HG02973 (cell line): Measurements from ENCODE around the gene ZNF672.
"Not testable (repeated sequence)": the region's sequence is repeated elsewhere in the genome, so short reads cannot be mapped to it uniquely, and the experiment has no call there.

ENCODE experiments used
- ATAC-seq: cut with Tn5 transposase; IDR thresholded peaks from one replicate; pipeline ENCODE4 v1.9.1; 2021; ENCODE audit warnings: moderate library complexity; ENCODE audit not compliant: unreplicated experiment

Gene ZNF672

GRCh38 chr1:248837781-248838356 is at the start of gene ZNF672:
TSS of gene ZNF672 (plus strand) at chr1:248838224. CDS start at chr1:248847275, 9,051 bp downstream.
- ATAC-seq: peak; percentile 82

GRCh38 chr1:248788327-248788726 is 49.7 kb upstream of the ZNF672 start:
- no peak for ATAC-seq

GRCh38 chr1:248789337-248789736 is 48.7 kb upstream of the ZNF672 start:
- ATAC-seq: not testable (repeated sequence)

DNA sequence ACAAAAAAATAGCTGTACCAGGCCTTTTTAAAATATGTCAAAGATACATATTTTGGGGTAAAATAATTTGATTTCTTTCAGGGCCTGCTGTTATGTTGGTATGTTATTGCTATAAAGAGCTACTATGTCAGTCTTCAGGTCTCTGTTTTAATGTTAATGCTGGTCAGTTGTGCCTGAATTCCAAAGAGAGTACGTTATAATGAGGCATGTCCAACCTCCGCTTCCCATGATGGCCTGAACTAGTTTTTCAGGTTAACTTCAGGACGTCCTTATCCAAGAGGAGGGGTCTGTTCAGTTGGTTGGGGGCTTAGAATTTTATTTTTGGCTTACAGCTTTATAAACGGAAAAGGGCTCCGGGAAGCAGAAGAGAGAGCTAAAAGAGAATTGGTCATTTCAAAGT is 47.6 kb upstream of the ZNF672 start:
- no peak for ATAC-seq

DNA sequence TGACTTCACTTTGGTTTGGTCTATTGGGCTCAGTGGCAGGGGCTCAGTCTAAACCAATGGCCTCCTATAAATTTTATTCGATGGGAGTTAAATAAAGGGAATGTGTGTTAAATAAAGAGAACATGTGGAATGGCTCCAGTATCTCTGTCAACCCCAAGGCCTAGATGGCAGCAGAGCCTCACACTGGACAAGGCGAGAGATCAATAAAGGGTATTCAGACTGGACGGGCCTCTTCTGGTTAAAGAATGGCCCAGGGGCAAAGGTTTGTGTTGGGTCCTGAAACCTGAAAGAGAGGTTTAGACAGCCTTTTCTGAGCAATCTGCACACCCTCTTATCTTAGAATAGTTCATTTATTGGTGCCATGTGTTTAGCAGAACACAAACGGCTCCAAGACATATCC is 47.0 kb upstream of the ZNF672 start:
- no peak for ATAC-seq

GRCh38 chr1:248792342-248792741 is 45.7 kb upstream of the ZNF672 start:
- peak; percentile 38 for ATAC-seq

- peak; percentile 95 for ATAC-seq
Measured at GRCh38 chr1:248793592-248793991, 44.4 kb upstream of the ZNF672 start.

GRCh38 chr1:248794663-248795062 is 43.4 kb upstream of the ZNF672 start:
- ATAC-seq: not testable (repeated sequence)

DNA sequence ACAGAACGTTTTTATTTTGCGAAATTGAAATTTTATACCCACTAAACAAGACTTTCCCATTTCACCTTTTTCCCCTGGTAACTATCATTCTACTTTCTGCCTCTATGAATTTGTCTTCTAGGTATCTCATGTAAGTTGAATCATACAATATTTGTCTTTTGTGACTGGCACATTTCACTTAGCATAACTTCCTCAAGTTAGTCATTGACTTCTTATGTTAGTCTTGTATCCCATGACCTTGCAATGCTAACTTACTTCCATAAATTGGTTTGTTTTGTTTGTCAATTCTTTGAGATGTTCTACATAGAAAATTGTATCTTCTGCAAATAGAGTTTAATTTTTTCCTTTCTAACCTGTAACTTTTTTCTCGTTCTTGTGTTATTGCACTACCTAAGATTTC is 39.2 kb upstream of the ZNF672 start:
- ATAC-seq: no peak

- ATAC-seq: no peak
Measured at GRCh38 chr1:248800459-248800858, 37.6 kb upstream of the ZNF672 start.

GRCh38 chr1:248802454-248802853 is 35.6 kb upstream of the ZNF672 start:
- no peak for ATAC-seq

GRCh38 chr1:248803501-248803900 is 34.5 kb upstream of the ZNF672 start:
- ATAC-seq: not testable (repeated sequence)

DNA sequence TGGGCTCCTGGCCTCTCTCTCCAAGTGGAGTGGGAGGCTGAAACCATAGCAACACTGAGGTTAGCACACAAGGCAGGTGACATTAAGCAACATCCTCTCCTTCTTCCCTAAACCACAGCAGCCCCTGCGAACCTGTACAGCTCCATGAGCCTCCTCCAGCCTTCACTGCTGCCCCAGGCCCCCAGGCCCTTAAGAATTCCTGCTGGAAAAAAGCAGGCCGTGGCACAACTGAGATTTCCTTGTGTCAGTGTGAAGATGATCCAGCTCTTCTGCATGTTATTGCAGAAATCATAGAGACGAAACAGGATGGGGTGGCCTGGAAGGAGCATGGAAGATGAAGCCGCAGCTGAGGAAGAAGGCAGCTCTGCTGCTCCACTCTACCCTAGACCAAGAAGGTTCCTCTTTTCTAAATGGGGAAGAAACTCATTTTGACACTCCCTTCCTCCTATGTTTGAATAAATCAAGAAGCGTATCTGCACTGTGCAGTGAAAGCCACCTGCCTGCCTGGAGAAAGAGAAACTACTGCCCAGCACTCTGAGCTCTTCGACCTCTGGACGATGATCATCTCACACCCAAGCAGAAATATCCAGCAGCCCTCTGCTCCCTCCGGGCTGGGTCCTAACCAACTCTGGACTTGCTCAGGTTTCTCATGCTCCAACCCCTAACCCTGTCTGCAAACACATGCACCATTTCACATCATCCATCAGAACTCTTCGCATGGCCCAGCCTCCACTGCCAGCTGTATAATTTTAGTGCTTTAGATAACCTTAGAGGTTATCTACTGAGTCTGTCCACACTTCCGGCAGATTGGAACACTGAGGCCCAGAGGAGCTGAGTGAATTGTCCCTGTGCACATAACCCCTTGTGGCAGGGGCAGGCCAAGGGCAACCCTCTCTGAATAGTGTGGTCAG is 33.0 kb upstream of the ZNF672 start:
- ATAC-seq: peak; percentile 87

DNA sequence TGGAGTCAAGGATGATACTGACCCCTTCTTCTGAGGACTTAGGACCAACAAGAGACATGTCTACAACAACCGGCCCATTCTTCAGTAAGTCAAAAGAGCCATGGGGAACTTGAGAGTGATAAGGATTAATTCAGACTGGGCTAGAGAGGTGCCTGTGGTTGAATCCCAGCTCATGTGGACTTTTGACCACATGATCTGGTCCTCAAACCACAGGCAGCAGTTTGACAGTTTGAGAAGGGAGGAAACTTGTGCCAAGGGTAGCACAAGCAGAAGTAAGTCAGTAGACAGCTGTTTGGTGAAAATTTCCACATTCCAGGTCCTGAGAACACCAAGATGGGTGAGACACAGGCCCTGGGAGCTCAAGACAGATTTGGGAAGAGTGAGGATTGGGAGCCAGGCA is 32.1 kb upstream of the ZNF672 start:
- ATAC-seq: no peak

DNA sequence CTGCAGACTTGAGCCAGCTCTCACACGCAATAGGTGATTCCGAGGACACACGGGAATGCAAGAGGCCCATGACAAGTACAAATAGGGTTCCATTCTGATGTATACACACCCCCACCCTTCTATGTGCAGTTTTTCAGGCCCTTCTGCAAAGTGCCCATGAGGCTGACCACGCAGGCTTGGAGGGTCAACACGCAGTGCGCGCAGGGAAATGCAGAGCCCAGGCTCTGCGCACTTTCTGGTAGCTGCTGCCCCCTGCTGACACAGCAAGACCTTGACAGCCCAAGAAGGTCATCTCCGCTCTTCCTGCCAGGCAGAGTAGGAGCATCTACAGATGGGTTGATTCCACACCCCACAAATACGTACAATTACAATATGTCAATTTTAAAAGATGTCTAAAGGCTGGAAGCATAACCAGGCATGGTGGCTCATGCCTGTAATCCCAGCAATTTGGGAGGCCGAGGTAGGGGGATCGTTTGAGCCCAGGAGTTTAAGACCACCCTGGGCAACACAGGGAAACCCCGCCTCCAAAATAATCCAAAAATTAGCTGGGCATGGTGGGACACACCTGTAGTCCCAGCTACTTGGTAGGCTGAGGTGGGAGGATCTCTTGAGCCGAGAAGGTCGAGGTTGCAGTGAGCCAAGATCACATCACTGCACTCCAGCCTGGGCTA is 30.8 kb upstream of the ZNF672 start:
- peak; percentile 45 for ATAC-seq

GRCh38 chr1:248808876-248809275 is 29.1 kb upstream of the ZNF672 start:
- no peak for ATAC-seq

DNA sequence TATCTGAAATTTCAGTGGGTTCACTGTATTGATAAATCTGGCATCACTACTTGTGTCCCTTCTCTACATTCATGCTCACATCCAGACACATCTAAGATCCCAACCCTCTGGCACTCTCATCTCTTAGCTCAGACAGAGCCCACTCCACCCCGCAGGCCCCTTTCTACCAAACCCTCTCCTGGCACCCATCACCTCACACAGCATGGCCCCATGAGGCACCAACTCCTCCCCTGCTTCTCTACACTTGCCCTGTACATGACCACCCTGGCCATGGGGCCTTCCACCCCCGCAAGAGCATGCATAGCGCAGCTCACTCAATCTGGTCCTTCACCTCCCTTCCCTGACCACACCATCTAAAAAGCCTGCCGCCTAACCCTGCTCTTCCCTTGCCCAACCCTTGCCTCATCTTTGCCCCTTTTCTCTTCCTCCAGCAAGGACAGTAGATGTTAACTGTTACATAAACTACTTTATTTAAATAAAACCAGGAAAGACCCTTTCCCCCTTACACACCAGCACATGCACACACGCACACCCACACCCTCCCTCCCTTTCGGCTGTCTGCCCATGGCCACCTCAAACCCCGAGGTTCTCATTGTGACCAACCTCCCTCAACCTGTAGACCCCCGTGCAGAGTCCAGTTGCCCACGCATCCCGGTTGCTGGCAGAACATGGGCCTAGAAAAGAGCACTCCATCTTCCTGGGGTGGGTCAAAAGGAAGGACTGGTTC is 27.9 kb upstream of the ZNF672 start:
- no peak for ATAC-seq

DNA sequence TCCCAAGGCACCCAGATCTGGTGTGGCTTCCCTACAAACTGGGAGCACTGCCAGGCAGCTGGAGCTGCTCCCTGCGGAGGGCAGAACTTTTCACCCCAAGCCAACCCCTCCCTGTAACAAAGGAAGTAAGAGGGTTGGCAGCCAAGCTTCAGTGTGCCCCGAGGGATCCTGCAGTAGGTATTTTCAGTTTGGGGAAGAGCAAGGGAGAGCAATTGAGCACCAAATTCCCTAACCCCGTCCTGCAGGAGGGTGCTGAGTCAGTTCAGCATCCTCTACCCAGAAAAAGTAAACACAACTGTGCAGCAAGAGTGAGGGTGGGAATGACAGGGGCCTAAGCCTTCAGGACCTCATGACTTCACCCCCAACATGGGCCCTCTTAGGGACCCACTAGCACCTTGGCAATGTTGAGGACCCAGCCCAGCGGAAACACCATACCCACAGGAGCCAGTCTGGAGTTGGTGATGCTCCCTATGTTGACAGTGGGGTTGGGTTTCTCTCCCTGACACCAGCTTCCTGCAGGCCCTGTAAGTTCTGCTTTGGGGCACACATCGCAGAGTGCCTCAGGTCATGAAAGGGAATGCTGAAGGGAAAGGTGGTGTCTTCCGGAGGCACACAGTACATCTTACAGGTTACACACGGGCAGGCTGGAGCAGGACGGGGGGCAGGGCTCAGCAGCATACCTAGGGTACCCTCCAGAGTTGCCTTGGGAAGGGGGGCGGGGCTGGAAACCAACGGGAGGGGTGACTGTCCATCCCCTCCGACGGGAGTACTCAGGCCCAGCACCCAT is 27.1 kb upstream of the ZNF672 start:
- no peak for ATAC-seq

DNA sequence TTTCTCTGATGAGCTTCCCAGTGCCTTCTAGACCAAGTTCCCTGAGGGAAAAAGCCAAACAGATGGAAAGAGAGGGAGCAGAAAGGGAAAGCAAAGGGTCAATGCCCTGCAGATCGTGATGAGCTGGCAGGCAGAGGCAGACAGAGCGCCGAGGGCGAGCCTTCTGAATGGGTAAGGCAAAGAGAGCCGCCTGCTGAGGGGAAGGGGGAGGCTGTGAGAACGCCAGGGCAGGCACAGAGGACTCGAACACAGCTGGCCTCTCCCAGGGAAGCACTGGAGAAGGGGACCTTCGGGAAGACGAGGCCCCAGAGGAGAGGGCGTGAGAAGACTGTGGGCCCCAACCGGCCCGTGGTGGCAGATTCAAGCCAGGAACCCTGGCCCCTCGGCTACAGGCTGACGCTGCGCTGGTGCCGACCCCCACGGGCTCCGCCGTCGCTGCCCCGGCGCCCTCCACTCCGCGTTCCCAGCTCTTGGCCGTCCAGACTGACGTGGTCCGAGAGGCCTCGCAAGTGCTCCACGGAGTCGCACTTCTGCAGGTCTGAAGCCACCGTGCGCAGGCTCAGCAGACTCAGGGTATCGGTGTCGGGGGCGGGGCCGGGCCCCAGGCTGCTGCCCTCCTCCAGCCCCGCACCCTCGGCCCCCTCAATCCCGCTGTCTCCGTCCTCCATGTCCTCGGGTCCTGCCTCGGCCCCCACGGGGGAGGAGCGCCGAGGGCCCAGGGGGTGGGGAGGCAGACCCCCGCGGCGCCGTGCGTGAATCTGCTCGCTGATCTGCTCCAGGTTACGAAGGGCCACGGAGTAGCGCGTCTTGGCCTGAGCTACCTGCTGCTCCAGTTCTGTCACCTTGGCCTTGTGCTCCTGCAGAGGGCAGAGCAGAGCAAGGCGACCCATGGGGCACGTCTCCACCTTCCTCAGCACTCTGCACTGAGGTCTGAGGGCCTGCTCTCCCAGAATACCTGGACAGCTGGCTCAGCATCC is 26.2 kb upstream of the ZNF672 start:
- no peak for ATAC-seq
